GM12875 (cell line): ENCODE measurements around the gene RERE.
A peak's percentile ranks its signal among the peaks of the same experiment; 100 is the strongest.

Experiments
- H3K4me3 ChIP-seq: one replicate; pipeline ENCODE4 v1.5.1; 2011; ENCODE audit warnings: low read depth, low read length, control low read depth
- CTCF ChIP-seq: IDR thresholded peaks from 2 replicates; pipeline ENCODE4 v1.5.1; 2011; ENCODE audit warnings: low read depth, mild to moderate bottlenecking, control low read depth, inconsistent platforms, low read length, moderate library complexity, borderline replicate concordance; ENCODE audit not compliant: insufficient read depth

RERE gene

GRCh38 chr1:8711151-8711550 is 106.3 kb downstream of the RERE start:
- TF ChIP-seq CTCF: no peak

GRCh38 chr1:8708259-8708658 is 109.2 kb downstream of the RERE start:
- TF ChIP-seq CTCF: no peak
- H3K4me3 ChIP-seq: no peak overlapping the region

More at GRCh38 chr1:8711151-8711550, 106.3 kb downstream of the RERE start:
- H3K4me3 ChIP-seq: no peak overlapping the region

- TF ChIP-seq CTCF: no peak
- H3K4me3 ChIP-seq: no peak overlapping the region
Measured at GRCh38 chr1:8706995-8707396, 110.4 kb downstream of the RERE start.

- TF ChIP-seq CTCF: no peak
- no peak overlapping the region for H3K4me3 ChIP-seq
Measured at GRCh38 chr1:8706291-8706690, 111.1 kb downstream of the RERE start.

- no peak for TF ChIP-seq CTCF
- H3K4me3 ChIP-seq: no peak overlapping the region
Measured at GRCh38 chr1:8704866-8705506, 112.5 kb downstream of the RERE start.

GRCh38 chr1:8702850-8703810 is 114.3 kb downstream of the RERE start:
- no peak for TF ChIP-seq CTCF

More at GRCh38 chr1:8702850-8703810, 114.3 kb downstream of the RERE start:
- peak overlapping the region; percentile 68 for H3K4me3 ChIP-seq
